ENCODE results near the gene N4BP2L2.

GRCh38 chr13:32491028-32491427 lies 47.6 kb downstream of the N4BP2L2 start:
- no peak for TF ChIP-seq POLR2AphosphoS5 (IDR thresholded peaks at IDR 0.05; ENCODE audit: low read depth, low read length)
- TF ChIP-seq POLR2A (IDR thresholded peaks at IDR 0.05; ENCODE audit: low read depth, low read length), result no peak
- no peak for TF ChIP-seq TAF1 (IDR thresholded peaks at IDR 0.05; ENCODE audit: low read depth, low read length)
- TF ChIP-seq SPI1 (IDR thresholded peaks at IDR 0.05; ENCODE audit: low read depth, low read length), result no peak
- TF ChIP-seq POU2F2 (IDR thresholded peaks at IDR 0.05; ENCODE audit: low read depth, low read length), result no peak

Measured in GM12891 (cell line).